ENCODE data around the gene SIGLEC11.

DNA sequence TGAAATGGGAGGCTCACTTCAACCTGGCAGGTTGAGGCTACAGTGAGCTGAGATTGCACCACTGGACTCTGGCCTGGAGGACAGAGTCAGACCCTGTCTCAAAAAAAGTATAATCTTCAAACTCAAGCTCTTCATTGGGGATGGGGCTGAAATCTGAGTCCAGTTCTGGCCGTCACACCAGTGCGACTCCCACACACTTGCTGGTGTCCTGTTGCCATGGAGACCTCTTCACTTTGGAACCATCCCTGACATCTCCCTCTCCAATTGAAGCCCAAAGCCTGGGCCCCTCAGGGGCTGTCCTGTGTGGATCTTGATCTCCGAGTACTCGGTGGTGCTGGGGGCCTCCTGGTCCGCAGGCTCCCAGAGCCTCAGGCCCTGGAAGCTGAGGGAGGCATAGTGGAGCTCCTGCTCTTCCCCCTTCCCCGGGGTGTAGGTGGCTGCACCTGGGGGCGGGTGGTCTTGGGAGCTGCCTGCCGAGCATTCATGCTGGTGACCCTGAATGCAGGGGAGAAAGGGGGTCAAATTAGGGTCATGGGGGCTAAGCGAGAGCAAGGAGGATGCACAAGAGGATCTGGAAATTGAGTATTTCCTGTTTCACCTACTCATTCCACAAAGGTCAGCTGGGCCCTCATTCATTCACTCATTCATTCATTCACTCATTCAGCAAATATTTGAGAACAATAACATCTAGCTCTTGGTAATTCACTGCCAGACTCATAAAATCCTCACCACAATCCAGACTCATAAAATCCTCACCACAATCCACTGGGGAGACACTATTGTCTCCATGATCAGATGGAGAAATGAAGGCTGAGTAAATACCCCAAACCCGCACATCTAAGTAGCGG, 11.0 kb downstream of the SIGLEC11 start:
- TF ChIP-seq POLR2AphosphoS5 (IDR thresholded peaks at IDR 0.05; ENCODE audit: low read depth) = no peak
- TF ChIP-seq, protein P1, sequence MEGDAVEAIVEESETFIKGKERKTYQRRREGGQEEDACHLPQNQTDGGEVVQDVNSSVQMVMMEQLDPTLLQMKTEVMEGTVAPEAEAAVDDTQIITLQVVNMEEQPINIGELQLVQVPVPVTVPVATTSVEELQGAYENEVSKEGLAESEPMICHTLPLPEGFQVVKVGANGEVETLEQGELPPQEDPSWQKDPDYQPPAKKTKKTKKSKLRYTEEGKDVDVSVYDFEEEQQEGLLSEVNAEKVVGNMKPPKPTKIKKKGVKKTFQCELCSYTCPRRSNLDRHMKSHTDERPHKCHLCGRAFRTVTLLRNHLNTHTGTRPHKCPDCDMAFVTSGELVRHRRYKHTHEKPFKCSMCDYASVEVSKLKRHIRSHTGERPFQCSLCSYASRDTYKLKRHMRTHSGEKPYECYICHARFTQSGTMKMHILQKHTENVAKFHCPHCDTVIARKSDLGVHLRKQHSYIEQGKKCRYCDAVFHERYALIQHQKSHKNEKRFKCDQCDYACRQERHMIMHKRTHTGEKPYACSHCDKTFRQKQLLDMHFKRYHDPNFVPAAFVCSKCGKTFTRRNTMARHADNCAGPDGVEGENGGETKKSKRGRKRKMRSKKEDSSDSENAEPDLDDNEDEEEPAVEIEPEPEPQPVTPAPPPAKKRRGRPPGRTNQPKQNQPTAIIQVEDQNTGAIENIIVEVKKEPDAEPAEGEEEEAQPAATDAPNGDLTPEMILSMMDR (conservative IDR thresholded peaks at IDR 0.05; ENCODE audit: low read depth in 2 of 2) = no peak
- no peak for TF ChIP-seq NANOG (IDR thresholded peaks at IDR 0.05; ENCODE audit: borderline replicate concordance)
- TF ChIP-seq, protein P2, sequence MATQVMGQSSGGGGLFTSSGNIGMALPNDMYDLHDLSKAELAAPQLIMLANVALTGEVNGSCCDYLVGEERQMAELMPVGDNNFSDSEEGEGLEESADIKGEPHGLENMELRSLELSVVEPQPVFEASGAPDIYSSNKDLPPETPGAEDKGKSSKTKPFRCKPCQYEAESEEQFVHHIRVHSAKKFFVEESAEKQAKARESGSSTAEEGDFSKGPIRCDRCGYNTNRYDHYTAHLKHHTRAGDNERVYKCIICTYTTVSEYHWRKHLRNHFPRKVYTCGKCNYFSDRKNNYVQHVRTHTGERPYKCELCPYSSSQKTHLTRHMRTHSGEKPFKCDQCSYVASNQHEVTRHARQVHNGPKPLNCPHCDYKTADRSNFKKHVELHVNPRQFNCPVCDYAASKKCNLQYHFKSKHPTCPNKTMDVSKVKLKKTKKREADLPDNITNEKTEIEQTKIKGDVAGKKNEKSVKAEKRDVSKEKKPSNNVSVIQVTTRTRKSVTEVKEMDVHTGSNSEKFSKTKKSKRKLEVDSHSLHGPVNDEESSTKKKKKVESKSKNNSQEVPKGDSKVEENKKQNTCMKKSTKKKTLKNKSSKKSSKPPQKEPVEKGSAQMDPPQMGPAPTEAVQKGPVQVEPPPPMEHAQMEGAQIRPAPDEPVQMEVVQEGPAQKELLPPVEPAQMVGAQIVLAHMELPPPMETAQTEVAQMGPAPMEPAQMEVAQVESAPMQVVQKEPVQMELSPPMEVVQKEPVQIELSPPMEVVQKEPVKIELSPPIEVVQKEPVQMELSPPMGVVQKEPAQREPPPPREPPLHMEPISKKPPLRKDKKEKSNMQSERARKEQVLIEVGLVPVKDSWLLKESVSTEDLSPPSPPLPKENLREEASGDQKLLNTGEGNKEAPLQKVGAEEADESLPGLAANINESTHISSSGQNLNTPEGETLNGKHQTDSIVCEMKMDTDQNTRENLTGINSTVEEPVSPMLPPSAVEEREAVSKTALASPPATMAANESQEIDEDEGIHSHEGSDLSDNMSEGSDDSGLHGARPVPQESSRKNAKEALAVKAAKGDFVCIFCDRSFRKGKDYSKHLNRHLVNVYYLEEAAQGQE (IDR thresholded peaks at IDR 0.05; ENCODE audit: unreplicated experiment) = no peak
- TF ChIP-seq ZNF114 (CRISPR knock-in tag; IDR thresholded peaks at IDR 0.05) = no peak
- TF ChIP-seq EZH2 (IDR thresholded peaks at IDR 0.05; ENCODE audit: low read depth, unreplicated experiment) = no peak
